Neural progenitor cell (in vitro differentiated cells): ENCODE results near the gene LRRIQ3.

ENCODE experiments used
- CTCF ChIP-seq: fragments of 200-600 bp; sonication (generic); IDR thresholded peaks from 2 replicates; pipeline ENCODE4 v1.5.1; 2017; ENCODE audit warnings: antibody characterized with exemption, mild to moderate bottlenecking
- EZH2 ChIP-seq: fragments of 200-600 bp; sonication (generic); IDR thresholded peaks from 2 replicates; pipeline ENCODE4 v1.6.1; 2017; ENCODE audit warnings: antibody characterized with exemption, mild to moderate bottlenecking, moderate library complexity
- EZH2phosphoT487 ChIP-seq: fragments of 200-600 bp; sonication (generic); IDR thresholded peaks from 2 replicates; pipeline ENCODE4 v1.6.1; 2017; ENCODE audit warnings: antibody characterized with exemption

GRCh38 chr1:74237787-74238186, 39.8 kb upstream of the LRRIQ3 start:
- no peak for TF ChIP-seq CTCF
- no peak for TF ChIP-seq EZH2
- TF ChIP-seq EZH2phosphoT487: no peak
